HEK293T (cell line): Measurements from ENCODE around the gene C6orf120.

Source experiments
- FOXM1 ChIP-seq: fragments of 450-650 bp; IDR thresholded peaks from 2 replicates; pipeline ENCODE4 v1.6.1; 2017; ENCODE audit warnings: mild to moderate bottlenecking, borderline replicate concordance
- HDGF ChIP-seq: fragments of 450-650 bp; IDR thresholded peaks from 2 replicates; pipeline ENCODE4 v1.6.1; 2017; ENCODE audit warnings: antibody characterized with exemption, borderline replicate concordance
- L3MBTL2 ChIP-seq: fragments of 450-650 bp; conservative IDR thresholded peaks from 2 replicates; pipeline ENCODE4 v1.6.1; 2016; ENCODE audit warnings: mild to moderate bottlenecking
- SP1 ChIP-seq: fragments of 450-650 bp; IDR thresholded peaks from 2 replicates; pipeline ENCODE4 v1.6.1; 2017
- SUZ12 ChIP-seq: fragments of 450-650 bp; IDR thresholded peaks from 2 replicates; pipeline ENCODE4 v1.6.1; 2016; ENCODE audit warnings: mild to moderate bottlenecking

- TF ChIP-seq FOXM1 = no peak
- no peak for TF ChIP-seq L3MBTL2
- no peak for TF ChIP-seq SUZ12
- no peak for TF ChIP-seq SP1
- TF ChIP-seq HDGF = no peak
Measured at GRCh38 chr6:169745405-169745804, 43.5 kb downstream of the C6orf120 start.
